Stomach smooth muscle (tissue), 2 donors: ENCODE data around the gene DDX51.
"Not testable (repeated sequence)": the region's sequence is repeated elsewhere in the genome, so short reads cannot be mapped to it uniquely, and the experiment has no call there.

ENCODE experiments used
- H3K27ac ChIP-seq: one replicate; pipeline ENCODE4 v1.7.0; 2013; ENCODE audit warnings: mild to moderate bottlenecking, low read length, inconsistent platforms
- H3K27me3 ChIP-seq, 2 donors: one replicate each; pipeline ENCODE4 v1.7.0; 2013; ENCODE audit warnings: low read length in 2 of 2; ENCODE audit not compliant: insufficient read depth in 2 of 2, control insufficient read depth in 1 of 2
- H3K36me3 ChIP-seq, 2 donors: one replicate each; pipeline ENCODE4 v1.7.0; 2013; ENCODE audit warnings: low read length in 2 of 2; ENCODE audit not compliant: control insufficient read depth in 2 of 2, insufficient read depth in 2 of 2
- H3K4me1 ChIP-seq: one replicate; pipeline ENCODE4 v1.7.0; 2013; ENCODE audit warnings: low read length; ENCODE audit not compliant: control insufficient read depth, insufficient read depth
- H3K4me3 ChIP-seq, 2 donors: one replicate each; pipeline ENCODE4 v1.7.0; 2013; ENCODE audit warnings: low read length in 2 of 2
- H3K9ac ChIP-seq, 2 donors: one replicate each; pipeline ENCODE4 v1.7.0; 2013; ENCODE audit warnings: low read length in 2 of 2, mild to moderate bottlenecking in 1 of 2
- H3K9me3 ChIP-seq, 2 donors: one replicate each; pipeline ENCODE4 v1.7.0; 2013; ENCODE audit warnings: low read length in 2 of 2; ENCODE audit not compliant: control insufficient read depth in 2 of 2
- donor health status: healthy.
- donor health status: Pancreatic carcinoma.

DDX51 gene

DNA sequence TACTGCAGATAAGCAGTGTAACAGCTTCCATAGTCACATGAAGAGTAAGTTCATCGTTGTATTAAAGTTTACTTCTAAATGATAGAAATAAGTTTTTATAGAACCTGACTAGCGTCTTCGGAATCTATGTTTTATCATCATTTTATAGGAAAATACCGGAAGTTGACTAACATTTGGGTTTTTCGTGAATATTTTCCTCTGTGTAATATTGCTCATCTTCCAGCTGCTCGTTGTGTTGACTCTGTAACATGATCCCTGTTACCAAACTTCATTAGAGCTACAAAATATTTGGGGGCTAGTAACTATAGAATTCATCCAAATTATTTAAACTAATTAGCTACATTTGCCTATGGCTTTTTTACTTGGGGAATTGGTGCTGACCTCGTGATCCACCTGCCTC is 37.2 kb downstream of the DDX51 start:
- peaks cover 4% of the 10 kb centered on the region for H3K4me1 ChIP-seq
- H3K36me3 ChIP-seq = peaks cover 8 to 12% of the 10 kb centered on the region in 2 donors
- H3K27me3 ChIP-seq = no peaks in the 10 kb centered on the region
- no peak overlapping the region for H3K4me3 ChIP-seq
- no peaks in the 10 kb centered on the region for H3K9me3 ChIP-seq
- H3K27ac ChIP-seq = no peak overlapping the region
- no peak overlapping the region for H3K9ac ChIP-seq

DNA sequence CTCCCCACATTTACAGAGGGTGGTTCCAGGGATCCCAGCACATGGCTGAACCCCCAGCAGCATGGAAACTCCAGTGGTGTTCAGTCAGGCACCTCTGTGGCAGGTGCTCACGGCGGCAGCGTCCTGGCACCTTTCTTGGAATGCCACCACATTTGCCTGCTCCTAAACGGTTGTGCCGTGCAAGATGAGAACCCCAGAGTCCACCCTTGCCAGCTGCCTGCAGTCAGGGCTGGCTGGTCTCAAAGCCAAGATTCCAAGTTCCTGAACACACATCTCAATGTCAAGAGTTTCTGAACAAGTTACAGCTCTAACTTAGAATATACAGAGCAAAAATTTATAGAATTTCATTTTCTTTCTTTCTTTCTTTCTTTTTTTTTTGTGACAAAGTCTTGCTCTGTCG is 38.7 kb downstream of the DDX51 start:
- peaks cover 4 to 10% of the 10 kb centered on the region in 2 donors for H3K36me3 ChIP-seq
- no peak overlapping the region for H3K27ac ChIP-seq
- no peak overlapping the region for H3K9ac ChIP-seq

DNA sequence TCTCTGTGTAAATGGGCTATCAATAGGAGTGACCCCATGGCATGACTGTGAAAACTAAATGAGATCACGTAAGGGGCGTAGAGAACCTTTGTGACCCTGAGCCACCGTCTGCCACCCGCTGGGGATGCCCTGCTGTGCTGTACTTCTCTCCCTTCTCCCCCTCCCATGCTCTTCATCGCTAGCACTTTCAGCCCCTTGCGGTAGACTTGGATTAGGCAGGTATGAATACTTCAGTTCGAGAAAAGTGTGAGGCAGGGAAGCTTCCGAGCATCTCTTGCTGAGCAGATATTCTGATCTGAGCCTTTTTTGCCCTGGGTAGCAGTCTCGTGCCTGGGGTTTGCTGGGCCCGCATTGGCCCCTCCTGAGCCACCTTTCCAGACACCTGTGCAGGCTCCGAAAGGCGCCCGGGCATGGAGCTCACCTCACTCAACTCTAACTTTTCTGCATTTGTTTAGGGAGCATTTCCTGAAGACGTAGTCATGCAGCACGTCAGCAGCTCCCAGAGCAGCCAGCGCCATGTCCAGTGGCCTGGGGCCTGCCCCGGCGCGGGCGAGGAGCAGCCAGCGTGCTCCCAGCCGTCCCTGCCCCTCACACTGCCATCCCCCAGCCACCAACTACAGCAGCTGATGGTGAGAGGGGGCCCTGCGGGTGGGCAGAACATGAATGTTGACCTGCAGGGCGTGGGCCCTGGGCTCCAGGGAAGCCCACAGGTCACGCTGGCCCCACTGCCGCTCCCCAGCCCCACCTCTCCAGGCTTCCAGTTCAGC is 40.4 kb downstream of the DDX51 start:
- Histone ChIP-seq H3K4me3 (no peak overlapping the region), H3K27me3 (no peaks in the 10 kb centered on the region), H3K9me3 (no peaks in the 10 kb centered on the region), H3K9ac (no peak overlapping the region), H3K4me1 (no peaks in the 10 kb centered on the region), H3K36me3 (peaks cover 3 to 11% of the 10 kb centered on the region in 2 donors), H3K27ac (no peak overlapping the region)

More for the DNA sequence above, 38.7 kb downstream of the DDX51 start:
- Histone ChIP-seq H3K4me1 (no peaks in the 10 kb centered on the region), H3K4me3 (no peak overlapping the region), H3K9me3 (no peaks in the 10 kb centered on the region), H3K27me3 (no peaks in the 10 kb centered on the region)

DNA sequence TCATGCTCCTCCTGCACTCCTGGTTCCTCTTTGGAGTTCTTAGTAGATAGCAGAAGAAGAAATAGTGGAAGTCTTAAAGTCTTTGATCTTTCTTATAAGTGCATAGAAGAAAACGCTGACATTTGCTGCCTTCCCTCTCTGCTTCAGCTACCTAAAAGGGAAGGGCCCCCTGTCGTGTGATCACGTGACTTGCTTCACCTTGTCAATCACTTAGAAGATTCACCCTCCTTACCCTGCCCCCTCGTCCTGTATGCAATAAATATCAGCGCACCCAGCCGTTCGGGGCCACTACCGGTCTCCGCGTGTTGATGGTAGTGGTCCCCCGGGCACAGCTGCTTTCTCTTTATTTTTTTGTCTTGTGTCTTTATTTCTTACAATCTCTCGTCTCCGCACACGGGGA is 41.0 kb downstream of the DDX51 start:
- H3K4me3 ChIP-seq, H3K9me3 ChIP-seq, H3K9ac ChIP-seq, H3K27me3 ChIP-seq, H3K4me1 ChIP-seq, H3K27ac ChIP-seq, H3K36me3 ChIP-seq: not testable (repeated sequence)

DNA sequence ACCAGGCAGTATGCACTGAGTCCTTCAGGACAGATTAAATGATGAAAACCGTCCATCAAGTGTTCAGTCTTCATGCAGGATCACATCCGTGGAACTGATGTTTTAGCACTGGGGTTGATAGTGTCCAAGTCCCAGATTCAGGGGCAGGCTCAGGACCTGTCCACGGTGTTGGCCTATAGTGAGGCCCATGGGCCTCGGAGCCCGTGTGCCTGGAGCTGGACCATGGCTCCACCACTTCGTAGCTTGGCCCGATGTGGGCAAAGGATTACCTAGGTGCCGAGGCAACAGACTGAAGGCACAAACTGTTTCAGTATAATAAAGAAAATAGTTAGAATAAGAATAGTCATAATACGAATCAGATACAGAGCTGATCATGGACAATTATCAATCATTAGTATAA is 41.8 kb downstream of the DDX51 start:
- no peak overlapping the region for H3K4me3 ChIP-seq
- H3K27ac ChIP-seq = no peak overlapping the region
- H3K9ac ChIP-seq = no peak overlapping the region
- no peaks in the 10 kb centered on the region for H3K27me3 ChIP-seq
- no peaks in the 10 kb centered on the region for H3K4me1 ChIP-seq
- peaks cover 3 to 10% of the 10 kb centered on the region in 2 donors for H3K36me3 ChIP-seq
- no peaks in the 10 kb centered on the region for H3K9me3 ChIP-seq

DNA sequence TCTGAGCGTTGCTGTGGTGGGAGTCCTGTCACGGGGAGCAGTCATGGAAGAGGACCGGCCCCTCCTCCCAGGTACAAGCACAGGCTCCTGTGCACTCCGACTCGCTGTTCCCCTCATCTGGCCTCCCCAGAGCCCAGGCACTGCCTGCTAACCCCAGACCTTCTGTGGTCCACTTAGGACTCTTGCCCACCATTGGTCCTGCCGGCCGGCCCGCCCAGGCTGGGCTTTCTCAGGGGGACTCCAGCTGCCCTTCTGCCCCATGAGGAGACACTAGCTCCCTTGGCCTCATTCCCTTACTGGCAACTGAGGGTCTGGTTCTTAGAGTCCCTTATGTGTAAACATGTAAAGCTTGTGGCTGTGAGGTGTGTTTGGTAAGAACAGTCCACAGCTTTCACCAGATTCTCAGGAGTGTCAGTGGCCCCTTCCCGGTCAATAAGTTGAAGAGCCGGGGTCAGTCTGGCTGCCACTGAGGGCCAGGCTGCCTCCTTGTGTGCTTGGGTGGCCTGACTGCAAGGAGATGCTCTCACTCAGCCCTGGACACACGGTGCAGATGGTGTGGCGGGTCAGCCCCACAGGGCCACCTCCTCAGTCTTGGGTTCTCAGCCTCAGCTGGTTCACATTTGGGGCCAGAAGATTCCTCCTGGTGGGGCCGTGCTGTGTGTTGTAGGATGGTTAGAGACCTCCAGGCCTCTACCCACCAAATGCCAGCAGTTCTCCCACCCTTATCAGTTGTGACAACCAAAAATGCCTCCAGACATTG is 43.6 kb downstream of the DDX51 start:
- Histone ChIP-seq H3K36me3 (peaks cover 3 to 9% of the 10 kb centered on the region in 2 donors), H3K4me3 (no peak overlapping the region)

DNA sequence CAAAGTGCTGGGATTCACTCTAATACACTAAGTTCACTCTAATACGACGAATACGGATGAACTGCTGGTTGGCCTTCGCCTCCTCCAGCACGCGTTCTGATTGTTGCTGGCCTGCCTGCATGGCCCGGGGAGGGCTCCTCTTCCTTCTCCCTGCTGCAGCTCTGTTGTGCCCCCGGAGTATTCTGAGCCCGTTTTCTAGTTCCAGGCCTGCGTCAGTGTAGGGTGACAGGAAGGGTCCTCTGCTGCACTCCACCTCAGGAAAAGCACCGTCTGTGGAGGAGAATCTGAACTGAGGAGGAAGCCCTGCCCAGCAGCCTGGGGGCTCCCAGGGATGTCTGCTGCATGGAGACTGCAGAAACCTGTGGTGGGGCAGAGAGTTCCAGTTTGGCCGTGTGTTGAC is 44.4 kb downstream of the DDX51 start:
- Histone ChIP-seq H3K4me1 (no peaks in the 10 kb centered on the region), H3K4me3 (no peak overlapping the region), H3K9me3 (no peaks in the 10 kb centered on the region), H3K27me3 (no peaks in the 10 kb centered on the region), H3K27ac (no peak overlapping the region), H3K9ac (no peak overlapping the region), H3K36me3 (peaks cover 3 to 5% of the 10 kb centered on the region in 2 donors)

More for the DNA sequence above, 43.6 kb downstream of the DDX51 start:
- no peaks in the 10 kb centered on the region for H3K27me3 ChIP-seq
- H3K9me3 ChIP-seq = no peaks in the 10 kb centered on the region
- H3K27ac ChIP-seq = no peak overlapping the region
- H3K4me1 ChIP-seq = no peaks in the 10 kb centered on the region
- no peak overlapping the region for H3K9ac ChIP-seq

DNA sequence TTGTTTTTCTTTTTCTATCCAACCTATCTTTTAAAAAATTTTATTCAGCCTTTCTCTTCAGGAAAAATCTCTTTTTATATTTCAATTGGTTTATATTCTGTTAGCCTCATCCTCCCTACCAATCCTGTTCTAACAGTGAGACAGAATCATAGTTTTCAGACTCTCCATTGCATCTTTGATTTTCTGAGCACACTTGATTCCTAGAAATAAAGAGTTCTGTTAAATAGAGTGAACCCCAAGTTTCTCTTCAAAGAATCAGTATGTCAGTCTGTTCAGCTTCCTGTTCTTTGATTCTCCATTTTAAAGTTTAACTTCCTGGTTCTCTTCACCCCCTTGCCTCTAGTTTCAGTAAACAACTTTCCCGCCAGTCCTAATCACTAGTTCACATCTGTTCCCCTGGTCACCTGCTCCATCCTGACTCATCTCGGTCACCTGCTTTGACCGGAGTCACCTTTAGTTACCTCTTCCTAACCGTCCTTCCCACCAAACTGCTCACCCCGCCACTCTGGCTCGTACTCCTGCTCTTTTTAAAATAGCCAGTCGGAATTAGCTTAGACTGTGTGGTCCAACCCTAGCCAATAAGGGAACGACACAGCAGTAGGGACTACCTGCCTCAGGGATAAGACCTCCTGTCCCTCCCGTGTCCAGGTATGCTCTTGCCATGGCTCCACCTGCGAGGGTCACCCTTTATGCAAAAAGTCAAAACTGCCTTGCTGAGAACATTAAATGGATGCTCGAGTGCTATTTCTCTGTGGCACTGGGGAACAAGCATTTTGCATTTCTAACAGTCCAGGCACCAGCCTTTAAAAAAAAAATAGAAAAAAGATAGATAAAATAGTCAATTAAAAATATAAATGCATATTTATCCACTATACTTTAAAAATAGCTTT is 48.4 kb downstream of the DDX51 start:
- Histone ChIP-seq H3K4me3 (no peak overlapping the region), H3K36me3 (peaks cover 4 to 6% of the 10 kb centered on the region in 2 donors), H3K27me3 (no peaks in the 10 kb centered on the region), H3K9me3 (no peaks in the 10 kb centered on the region), H3K27ac (no peak overlapping the region), H3K9ac (no peak overlapping the region), H3K4me1 (no peaks in the 10 kb centered on the region)

DNA sequence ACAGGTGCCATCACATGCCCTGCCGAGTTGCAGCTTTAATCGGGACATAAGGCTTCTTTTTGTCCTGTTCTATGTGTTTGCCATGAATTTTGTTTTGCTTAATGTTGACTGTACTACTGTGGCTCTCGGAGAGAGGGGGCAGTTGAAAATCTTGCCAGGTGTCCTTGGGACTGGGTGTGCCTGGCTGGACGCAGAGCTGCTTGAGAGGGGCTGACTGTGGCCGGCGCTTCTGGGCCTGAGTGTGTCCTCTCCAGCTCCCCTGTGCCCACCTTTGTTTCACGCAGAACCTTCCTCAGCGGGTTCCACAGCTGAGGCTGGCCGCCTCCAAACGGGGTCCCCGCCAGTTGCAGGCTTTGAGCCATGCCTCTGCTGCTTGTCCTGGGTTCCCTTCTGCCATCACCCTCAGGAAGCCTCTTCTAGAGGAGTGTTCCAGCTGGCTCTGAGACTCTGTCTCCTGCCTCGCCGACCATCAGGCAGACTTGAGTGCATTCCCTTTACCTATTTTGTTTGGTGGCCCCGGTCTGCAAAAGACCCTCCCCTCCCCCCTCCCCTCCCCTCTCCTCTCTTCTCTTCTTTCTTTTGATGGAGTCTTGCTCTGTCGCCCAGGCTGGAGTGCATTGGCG is 49.7 kb downstream of the DDX51 start:
- Histone ChIP-seq H3K9ac (no peak overlapping the region), H3K36me3 (peaks cover 0 to 3% of the 10 kb centered on the region in 2 donors)

DNA sequence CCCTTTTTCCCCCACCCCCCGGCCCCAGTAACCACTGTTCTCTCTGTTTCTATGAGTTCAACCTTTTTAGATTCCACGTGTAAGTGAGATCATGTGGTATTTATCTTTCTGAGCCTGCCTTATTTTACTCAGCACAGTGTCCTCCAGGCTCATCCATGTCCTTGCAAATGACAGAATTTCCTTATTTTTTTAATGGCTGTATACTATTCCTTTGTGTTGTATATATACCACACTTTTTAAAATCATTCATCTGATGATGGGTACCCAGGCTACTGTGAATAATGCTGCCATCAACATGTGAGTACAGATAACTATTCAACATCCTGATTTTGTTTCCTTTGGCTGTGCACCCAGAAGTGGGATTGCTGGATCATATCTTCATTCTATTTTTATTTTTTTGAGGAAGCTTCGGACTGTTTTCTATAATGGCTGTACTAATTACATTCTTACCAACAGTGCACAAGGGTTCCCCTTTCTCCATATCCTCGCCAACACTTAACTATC is 54.7 kb downstream of the DDX51 start:
- Histone ChIP-seq H3K4me1 (peaks cover 9% of the 10 kb centered on the region), H3K27ac (no peak overlapping the region), H3K27me3 (no peaks in the 10 kb centered on the region), H3K36me3 (peaks cover 0 to 3% of the 10 kb centered on the region in 2 donors), H3K4me3 (no peak overlapping the region), H3K9me3 (no peaks in the 10 kb centered on the region), H3K9ac (no peak overlapping the region)

More for the DNA sequence above, 49.7 kb downstream of the DDX51 start:
- H3K27ac ChIP-seq = no peak overlapping the region
- no peaks in the 10 kb centered on the region for H3K9me3 ChIP-seq
- no peaks in the 10 kb centered on the region for H3K27me3 ChIP-seq
- H3K4me1 ChIP-seq = no peaks in the 10 kb centered on the region
- H3K4me3 ChIP-seq = no peak overlapping the region
